Measurements from ENCODE around the gene ZNF446.

Gene ZNF446

DNA sequence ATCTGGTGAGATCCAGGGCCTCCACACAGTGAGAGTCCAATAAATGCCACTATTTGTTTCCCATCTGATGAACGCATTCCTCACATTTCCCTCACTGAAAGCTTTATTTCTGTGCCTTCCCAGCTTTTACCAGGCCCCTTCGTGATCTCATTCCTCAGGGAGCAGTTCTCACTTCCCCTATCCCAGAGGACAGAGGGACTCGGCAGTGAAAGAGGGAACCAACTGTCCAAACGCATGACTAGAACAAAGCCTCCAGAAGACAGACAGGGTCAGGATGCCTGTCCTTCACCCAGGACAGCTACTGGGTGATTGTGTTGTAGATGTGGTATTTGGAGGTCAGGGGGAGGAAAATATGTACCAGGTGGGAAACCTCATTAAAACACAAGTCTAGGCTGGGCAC, 45.5 kb downstream of the ZNF446 start:
- in situ Hi-C loops (cut with MboI; ENCODE audit: low sequenced_read_pairs) = no loop called here

DNA sequence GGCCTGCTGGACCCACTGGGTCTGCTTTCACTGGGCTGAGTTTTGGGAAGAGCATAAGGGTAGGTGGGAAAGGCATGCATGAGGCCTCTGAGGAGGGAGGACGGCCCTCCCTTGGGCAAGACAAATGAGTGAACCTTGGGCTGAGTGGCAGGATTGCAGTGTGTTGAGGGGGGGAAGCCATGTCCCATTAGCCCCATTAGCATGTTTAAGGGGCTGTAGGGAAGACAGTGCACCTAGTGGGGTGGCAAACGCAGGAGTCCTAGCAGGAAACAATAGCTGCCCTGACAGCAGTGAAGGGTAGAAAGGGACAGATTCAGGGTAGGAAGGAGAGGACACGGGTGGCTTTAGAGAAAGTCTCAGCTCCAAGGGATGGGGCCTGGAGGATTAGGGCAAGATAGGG, 46.6 kb downstream of the ZNF446 start:
- in situ Hi-C loops (cut with MboI; ENCODE audit: low sequenced_read_pairs) = no loop called here

DNA sequence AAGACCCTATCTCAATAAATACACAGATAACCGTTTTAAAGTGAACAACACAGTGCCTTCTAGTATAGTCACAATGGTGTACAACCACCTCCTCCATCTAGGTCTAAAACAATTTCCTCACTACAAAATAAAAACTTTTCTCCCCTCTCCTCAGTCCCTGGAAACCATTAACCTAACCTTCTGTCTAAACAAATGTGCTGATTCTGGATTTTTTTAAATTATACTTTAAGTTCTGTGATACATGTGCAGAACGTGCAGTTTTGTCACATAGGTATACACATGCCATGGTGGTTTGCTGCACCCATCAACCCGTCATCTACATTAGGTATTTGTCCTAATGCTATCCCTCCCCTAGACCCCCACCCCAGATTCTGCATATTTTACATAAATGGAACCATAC, 53.3 kb downstream of the ZNF446 start:
- in situ Hi-C loops (cut with MboI; ENCODE audit: low sequenced_read_pairs) = no loop called here

All from HL-60/S4 (cell line).